ENCODE results near the gene CFAP20. TPM values are rescaled to one million over a fixed set of nuclear protein-coding genes. Genes with fewer than 3 reads are reported as not detected.
A peak's percentile ranks its signal among the peaks of the same experiment; 100 is the strongest.

The CFAP20 gene
- total and polyA plus RNA-seq, 2 of the 13 experiments (the other 11 are each of a cell fraction or from before 2014, with no cell fraction given): 73.1 to 87.4 TPM

DNA sequence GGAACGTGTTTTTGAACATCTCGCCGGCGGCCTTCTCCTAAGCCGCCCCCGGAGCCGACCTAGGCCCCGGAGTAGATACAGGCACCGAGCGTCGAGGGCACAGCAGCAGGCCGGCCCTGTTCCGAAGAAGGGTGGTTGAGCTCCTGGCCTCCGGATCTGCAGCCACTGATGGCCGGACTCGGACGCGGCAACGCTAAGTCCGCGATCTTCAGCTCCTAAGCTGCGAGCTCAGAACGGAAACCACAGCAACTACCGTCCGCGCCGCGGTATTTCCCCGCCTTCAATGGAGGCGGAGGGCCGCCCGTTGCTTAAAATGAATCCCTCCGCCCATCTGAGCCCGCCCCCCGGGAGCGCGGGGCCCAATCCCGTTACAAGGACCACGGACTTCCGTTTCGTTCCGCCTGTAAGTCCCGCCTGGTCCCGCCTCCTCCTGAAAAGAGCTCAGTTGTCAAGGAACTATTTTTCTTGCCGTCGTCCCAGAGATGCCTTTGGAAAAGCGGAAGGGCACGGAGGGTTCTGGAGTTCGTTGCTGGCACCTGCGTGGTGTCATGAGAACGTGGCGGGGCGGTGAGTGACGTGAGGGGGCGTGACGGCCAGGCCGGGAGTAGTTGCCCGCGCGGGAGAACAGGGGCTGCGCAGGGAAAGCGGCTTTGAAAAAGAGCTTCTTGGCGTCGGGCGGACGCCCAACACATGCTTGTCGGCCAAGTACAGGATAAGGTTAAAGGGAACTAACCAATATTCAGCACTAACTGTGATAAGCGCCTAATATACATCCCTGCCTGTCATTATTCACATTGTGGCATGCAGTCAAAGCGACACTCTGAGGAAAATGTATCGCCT lies at the start of gene CFAP20 (continued):
- TF ChIP-seq, protein P1, sequence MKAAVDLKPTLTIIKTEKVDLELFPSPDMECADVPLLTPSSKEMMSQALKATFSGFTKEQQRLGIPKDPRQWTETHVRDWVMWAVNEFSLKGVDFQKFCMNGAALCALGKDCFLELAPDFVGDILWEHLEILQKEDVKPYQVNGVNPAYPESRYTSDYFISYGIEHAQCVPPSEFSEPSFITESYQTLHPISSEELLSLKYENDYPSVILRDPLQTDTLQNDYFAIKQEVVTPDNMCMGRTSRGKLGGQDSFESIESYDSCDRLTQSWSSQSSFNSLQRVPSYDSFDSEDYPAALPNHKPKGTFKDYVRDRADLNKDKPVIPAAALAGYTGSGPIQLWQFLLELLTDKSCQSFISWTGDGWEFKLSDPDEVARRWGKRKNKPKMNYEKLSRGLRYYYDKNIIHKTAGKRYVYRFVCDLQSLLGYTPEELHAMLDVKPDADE (CRISPR knock-in tag; IDR thresholded peaks at IDR 0.05): 0 out of 2 replicates have a peak, but pooled peaks have one; percentile 62
- TF ChIP-seq SMARCE1 (IDR thresholded peaks at IDR 0.05; ENCODE audit: borderline replicate concordance) (no peak), ZNF354B (CRISPR knock-in tag; IDR thresholded peaks at IDR 0.05) (no peak), SIN3B (IDR thresholded peaks at IDR 0.05; ENCODE audit: low read length) (no peak; the same call in 1 of the 2 replicates), MTA1 (CRISPR knock-in tag; IDR thresholded peaks at IDR 0.05; ENCODE audit: borderline replicate concordance) (peak; percentile 95), KLF13 (CRISPR knock-in tag; IDR thresholded peaks at IDR 0.05) (no peak; the same call in 1 of the 2 replicates), FOXA1 (IDR thresholded peaks at IDR 0.05) (no peak), FOXA1 (CRISPR knock-in tag; IDR thresholded peaks at IDR 0.05) (peak; percentile 19; the same call in 1 of the 2 replicates), POLR2AphosphoS2 (IDR thresholded peaks at IDR 0.05; ENCODE audit: low read depth, low read length) (no peak), SUZ12 (IDR thresholded peaks at IDR 0.05; ENCODE audit: low read depth, low read length) (no peak), CENPT (CRISPR knock-in tag; IDR thresholded peaks at IDR 0.05; ENCODE audit: low read depth) (peak; percentile 52; the same call in 1 of the 2 replicates), GPN1 (CRISPR knock-in tag; IDR thresholded peaks at IDR 0.05; ENCODE audit: borderline replicate concordance) (no peak)
- TF ChIP-seq, protein P2, sequence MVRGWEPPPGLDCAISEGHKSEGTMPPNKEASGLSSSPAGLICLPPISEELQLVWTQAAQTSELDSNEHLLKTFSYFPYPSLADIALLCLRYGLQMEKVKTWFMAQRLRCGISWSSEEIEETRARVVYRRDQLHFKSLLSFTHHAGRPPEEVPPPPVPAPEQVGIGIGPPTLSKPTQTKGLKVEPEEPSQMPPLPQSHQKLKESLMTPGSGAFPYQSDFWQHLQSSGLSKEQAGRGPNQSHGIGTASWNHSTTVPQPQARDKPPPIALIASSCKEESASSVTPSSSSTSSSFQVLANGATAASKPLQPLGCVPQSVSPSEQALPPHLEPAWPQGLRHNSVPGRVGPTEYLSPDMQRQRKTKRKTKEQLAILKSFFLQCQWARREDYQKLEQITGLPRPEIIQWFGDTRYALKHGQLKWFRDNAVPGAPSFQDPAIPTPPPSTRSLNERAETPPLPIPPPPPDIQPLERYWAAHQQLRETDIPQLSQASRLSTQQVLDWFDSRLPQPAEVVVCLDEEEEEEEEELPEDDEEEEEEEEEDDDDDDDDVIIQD (CRISPR knock-in tag; IDR thresholded peaks at IDR 0.05; ENCODE audit: low read depth): peak; percentile 89
- TF ChIP-seq, protein P3, sequence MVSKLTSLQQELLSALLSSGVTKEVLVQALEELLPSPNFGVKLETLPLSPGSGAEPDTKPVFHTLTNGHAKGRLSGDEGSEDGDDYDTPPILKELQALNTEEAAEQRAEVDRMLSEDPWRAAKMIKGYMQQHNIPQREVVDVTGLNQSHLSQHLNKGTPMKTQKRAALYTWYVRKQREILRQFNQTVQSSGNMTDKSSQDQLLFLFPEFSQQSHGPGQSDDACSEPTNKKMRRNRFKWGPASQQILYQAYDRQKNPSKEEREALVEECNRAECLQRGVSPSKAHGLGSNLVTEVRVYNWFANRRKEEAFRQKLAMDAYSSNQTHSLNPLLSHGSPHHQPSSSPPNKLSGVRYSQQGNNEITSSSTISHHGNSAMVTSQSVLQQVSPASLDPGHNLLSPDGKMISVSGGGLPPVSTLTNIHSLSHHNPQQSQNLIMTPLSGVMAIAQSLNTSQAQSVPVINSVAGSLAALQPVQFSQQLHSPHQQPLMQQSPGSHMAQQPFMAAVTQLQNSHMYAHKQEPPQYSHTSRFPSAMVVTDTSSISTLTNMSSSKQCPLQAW (CRISPR knock-in tag; IDR thresholded peaks at IDR 0.05): peak; percentile 97
- TF ChIP-seq, protein P4, sequence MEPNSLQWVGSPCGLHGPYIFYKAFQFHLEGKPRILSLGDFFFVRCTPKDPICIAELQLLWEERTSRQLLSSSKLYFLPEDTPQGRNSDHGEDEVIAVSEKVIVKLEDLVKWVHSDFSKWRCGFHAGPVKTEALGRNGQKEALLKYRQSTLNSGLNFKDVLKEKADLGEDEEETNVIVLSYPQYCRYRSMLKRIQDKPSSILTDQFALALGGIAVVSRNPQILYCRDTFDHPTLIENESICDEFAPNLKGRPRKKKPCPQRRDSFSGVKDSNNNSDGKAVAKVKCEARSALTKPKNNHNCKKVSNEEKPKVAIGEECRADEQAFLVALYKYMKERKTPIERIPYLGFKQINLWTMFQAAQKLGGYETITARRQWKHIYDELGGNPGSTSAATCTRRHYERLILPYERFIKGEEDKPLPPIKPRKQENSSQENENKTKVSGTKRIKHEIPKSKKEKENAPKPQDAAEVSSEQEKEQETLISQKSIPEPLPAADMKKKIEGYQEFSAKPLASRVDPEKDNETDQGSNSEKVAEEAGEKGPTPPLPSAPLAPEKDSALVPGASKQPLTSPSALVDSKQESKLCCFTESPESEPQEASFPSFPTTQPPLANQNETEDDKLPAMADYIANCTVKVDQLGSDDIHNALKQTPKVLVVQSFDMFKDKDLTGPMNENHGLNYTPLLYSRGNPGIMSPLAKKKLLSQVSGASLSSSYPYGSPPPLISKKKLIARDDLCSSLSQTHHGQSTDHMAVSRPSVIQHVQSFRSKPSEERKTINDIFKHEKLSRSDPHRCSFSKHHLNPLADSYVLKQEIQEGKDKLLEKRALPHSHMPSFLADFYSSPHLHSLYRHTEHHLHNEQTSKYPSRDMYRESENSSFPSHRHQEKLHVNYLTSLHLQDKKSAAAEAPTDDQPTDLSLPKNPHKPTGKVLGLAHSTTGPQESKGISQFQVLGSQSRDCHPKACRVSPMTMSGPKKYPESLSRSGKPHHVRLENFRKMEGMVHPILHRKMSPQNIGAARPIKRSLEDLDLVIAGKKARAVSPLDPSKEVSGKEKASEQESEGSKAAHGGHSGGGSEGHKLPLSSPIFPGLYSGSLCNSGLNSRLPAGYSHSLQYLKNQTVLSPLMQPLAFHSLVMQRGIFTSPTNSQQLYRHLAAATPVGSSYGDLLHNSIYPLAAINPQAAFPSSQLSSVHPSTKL (CRISPR knock-in tag; IDR thresholded peaks at IDR 0.05): peak; percentile 79
- TF ChIP-seq, protein P5, sequence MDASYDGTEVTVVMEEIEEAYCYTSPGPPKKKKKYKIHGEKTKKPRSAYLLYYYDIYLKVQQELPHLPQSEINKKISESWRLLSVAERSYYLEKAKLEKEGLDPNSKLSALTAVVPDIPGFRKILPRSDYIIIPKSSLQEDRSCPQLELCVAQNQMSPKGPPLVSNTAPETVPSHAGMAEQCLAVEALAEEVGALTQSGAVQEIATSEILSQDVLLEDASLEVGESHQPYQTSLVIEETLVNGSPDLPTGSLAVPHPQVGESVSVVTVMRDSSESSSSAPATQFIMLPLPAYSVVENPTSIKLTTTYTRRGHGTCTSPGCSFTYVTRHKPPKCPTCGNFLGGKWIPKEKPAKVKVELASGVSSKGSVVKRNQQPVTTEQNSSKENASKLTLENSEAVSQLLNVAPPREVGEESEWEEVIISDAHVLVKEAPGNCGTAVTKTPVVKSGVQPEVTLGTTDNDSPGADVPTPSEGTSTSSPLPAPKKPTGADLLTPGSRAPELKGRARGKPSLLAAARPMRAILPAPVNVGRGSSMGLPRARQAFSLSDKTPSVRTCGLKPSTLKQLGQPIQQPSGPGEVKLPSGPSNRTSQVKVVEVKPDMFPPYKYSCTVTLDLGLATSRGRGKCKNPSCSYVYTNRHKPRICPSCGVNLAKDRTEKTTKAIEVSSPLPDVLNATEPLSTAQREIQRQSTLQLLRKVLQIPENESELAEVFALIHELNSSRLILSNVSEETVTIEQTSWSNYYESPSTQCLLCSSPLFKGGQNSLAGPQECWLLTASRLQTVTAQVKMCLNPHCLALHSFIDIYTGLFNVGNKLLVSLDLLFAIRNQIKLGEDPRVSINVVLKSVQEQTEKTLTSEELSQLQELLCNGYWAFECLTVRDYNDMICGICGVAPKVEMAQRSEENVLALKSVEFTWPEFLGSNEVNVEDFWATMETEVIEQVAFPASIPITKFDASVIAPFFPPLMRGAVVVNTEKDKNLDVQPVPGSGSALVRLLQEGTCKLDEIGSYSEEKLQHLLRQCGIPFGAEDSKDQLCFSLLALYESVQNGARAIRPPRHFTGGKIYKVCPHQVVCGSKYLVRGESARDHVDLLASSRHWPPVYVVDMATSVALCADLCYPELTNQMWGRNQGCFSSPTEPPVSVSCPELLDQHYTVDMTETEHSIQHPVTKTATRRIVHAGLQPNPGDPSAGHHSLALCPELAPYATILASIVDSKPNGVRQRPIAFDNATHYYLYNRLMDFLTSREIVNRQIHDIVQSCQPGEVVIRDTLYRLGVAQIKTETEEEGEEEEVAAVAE (CRISPR knock-in tag; IDR thresholded peaks at IDR 0.05; ENCODE audit: borderline replicate concordance): peak; percentile 86; the same call in 1 of the 2 replicates

Data from HepG2 (cell line).